ENCODE measurements around the gene PDLIM5. TPM values are rescaled to one million over a fixed set of nuclear protein-coding genes. Genes with fewer than 3 reads are reported as not detected.

Gene PDLIM5
- total RNA-seq, 4 donors from 2014 or later, result 90.5 to 148 (median 115) TPM

DNA sequence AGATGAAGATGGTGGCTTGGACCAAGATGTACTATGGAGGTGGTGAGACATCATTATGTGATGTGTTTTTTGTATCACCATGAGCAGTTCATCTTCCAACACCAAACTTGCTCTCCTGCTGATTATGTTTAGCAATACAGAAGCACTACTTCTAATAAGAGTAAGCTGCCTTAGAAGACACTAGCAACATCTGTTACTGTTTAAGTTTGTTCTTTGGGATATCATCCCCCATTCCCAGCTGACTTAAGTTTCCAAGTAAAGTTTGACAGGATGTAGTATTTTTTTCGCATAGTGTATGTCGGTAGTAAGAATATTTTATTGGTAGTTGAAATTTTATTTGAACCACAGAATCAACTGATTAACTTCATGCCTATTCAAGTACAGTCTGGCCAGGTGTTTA, 182.5 kb downstream of the PDLIM5 start:
- no peaks in the 10 kb centered on the region for H3K4me1 ChIP-seq
- no peaks in the 10 kb centered on the region for H3K9me3 ChIP-seq
- no peak overlapping the region for H3K4me3 ChIP-seq
- H3K27ac ChIP-seq, result no peak overlapping the region
- no peaks in the 10 kb centered on the region for H3K36me3 ChIP-seq
- WGBS, result 73% methylated on average over 2 of the region's 2 CpGs
- H3K27me3 ChIP-seq, result no peaks in the 10 kb centered on the region
- TF ChIP-seq POLR2A (IDR thresholded peaks at IDR 0.05), result no peak
- no peak for TF ChIP-seq POLR2AphosphoS5 (IDR thresholded peaks at IDR 0.05)
- TF ChIP-seq EP300 (IDR thresholded peaks at IDR 0.05), result no peak
- TF ChIP-seq CTCF (IDR thresholded peaks at IDR 0.05), result no peak
- no peak for DNase-seq (ENCODE audit: low spot score in 2 of 2)

DNA sequence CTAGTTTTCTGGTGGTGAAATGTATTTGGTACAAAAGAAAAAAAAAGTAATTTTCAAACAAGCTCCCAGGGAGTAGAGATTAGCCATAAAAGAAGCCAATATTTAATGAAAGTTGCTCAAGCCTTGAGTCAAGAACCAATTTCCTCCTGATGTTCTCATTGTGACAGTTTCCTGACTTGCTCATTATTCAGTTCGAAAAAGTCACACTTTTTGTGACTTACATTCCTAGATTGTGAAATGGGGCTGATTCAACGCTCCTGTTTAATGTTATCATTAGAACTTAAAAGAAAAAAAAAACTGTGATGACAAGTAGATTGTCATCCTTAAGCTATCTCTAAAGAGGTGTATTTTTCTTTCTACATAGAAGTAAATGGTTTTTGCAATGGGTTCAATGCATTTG, 183.4 kb downstream of the PDLIM5 start:
- H3K9me3 ChIP-seq, result no peaks in the 10 kb centered on the region
- H3K4me1 ChIP-seq, result no peaks in the 10 kb centered on the region
- H3K4me3 ChIP-seq, result no peak overlapping the region
- 91% methylated on average over 2 of the region's 2 CpGs for WGBS
- no peak for DNase-seq (ENCODE audit: low spot score in 2 of 2)
- TF ChIP-seq POLR2AphosphoS5 (IDR thresholded peaks at IDR 0.05), result no peak
- no peak for TF ChIP-seq EP300 (IDR thresholded peaks at IDR 0.05)
- TF ChIP-seq CTCF (IDR thresholded peaks at IDR 0.05), result no peak
- H3K36me3 ChIP-seq, result peaks cover 1% of the 10 kb centered on the region
- no peak overlapping the region for H3K27ac ChIP-seq
- H3K27me3 ChIP-seq, result no peaks in the 10 kb centered on the region

DNA sequence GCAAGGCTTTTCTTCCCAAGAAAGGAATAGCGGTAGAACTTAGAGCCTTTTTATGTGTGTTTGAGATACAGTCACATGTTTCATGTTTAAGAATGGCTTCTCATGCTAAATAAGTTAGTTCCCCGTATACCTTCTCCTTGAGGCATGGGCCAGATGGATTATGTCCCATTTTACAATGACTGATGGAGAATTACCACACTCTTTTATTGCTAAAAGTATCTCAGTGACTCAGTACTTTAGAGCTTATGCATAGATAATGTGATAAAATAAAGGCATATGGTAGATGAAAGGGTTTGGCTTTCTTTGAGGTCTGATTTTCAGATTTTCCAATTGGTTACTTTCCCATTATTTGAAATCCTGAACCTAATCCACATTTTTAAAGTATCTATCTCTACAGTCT, 184.3 kb downstream of the PDLIM5 start:
- H3K9me3 ChIP-seq, result no peaks in the 10 kb centered on the region
- DNase-seq (ENCODE audit: low spot score in 2 of 2), result no peak
- no peak overlapping the region for H3K27ac ChIP-seq
- TF ChIP-seq POLR2A (IDR thresholded peaks at IDR 0.05) (no peak), EP300 (IDR thresholded peaks at IDR 0.05) (no peak), POLR2AphosphoS5 (IDR thresholded peaks at IDR 0.05) (no peak), CTCF (IDR thresholded peaks at IDR 0.05) (no peak)
- H3K4me1 ChIP-seq, result no peaks in the 10 kb centered on the region
- H3K36me3 ChIP-seq, result peaks cover 10% of the 10 kb centered on the region
- H3K4me3 ChIP-seq, result no peak overlapping the region
- WGBS, result 89% methylated on average over 2 of the region's 2 CpGs
- no peaks in the 10 kb centered on the region for H3K27me3 ChIP-seq

DNA sequence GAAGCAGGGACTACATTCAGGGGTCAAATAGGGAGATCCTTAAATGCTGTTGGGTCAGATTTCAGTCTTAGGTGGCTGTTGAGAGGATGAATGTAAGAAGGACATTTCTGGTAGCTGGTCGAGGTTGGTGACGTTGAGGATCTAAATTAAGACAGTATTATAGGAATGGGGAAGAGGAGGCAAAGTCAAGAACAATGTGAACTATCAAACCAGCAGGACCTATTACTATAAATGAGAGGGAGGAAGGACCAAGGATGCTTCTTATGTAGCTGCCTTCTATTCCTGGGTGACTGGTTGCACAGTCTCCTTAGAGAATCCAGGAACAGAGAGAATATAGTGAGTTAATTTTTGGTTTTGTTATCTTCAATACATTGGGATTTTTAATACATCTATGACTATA, 187.6 kb downstream of the PDLIM5 start:
- Histone ChIP-seq H3K4me1 (no peaks in the 10 kb centered on the region), H3K4me3 (no peak overlapping the region), H3K36me3 (peaks cover 18% of the 10 kb centered on the region), H3K27ac (no peak overlapping the region), H3K27me3 (no peaks in the 10 kb centered on the region), H3K9me3 (no peaks in the 10 kb centered on the region)
- TF ChIP-seq POLR2A (IDR thresholded peaks at IDR 0.05), result no peak
- TF ChIP-seq POLR2AphosphoS5 (IDR thresholded peaks at IDR 0.05), result no peak
- TF ChIP-seq EP300 (IDR thresholded peaks at IDR 0.05), result no peak
- TF ChIP-seq CTCF (IDR thresholded peaks at IDR 0.05), result no peak
- 87% methylated on average over 2 of the region's 2 CpGs for WGBS
- no peak for DNase-seq (ENCODE audit: low spot score in 2 of 2)

DNA sequence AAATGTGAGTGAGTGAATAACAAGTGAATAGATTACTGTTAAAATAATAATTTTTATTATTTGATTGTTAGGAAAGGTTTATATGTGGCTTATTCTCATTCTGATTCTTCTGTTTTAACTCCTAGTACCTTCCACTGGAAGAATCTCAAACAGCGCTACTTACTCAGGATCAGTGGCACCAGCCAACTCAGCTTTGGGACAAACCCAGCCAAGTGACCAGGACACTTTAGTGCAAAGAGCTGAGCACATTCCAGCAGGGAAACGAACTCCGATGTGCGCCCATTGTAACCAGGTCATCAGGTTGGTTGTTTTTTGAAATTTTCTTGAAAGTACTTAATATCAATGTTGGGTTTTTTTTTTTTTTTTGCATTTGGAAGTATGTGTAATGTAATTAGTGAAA, 188.4 kb downstream of the PDLIM5 start:
- 94% methylated on average over 4 of the region's 4 CpGs for WGBS
- peaks cover 26% of the 10 kb centered on the region for H3K36me3 ChIP-seq

More for the DNA sequence above, 188.4 kb downstream of the PDLIM5 start:
- DNase-seq (ENCODE audit: low spot score in 2 of 2), result no peak
- Histone ChIP-seq H3K27me3 (no peaks in the 10 kb centered on the region), H3K4me1 (no peaks in the 10 kb centered on the region), H3K9me3 (no peaks in the 10 kb centered on the region), H3K4me3 (no peak overlapping the region), H3K27ac (no peak overlapping the region)
- TF ChIP-seq POLR2A (IDR thresholded peaks at IDR 0.05) (no peak), CTCF (IDR thresholded peaks at IDR 0.05) (no peak), POLR2AphosphoS5 (IDR thresholded peaks at IDR 0.05) (no peak), EP300 (IDR thresholded peaks at IDR 0.05) (no peak)

All from suprapubic skin (tissue), 4 donors.